ENCODE results near the gene NOTCH3.

NOTCH3 gene

GRCh38 chr19:15235781-15236180 lies 35.0 kb upstream of the NOTCH3 start:
- no peak for DNase-seq

GRCh38 chr19:15234431-15235130 lies 33.8 kb upstream of the NOTCH3 start:
- DNase-seq: no peak

GRCh38 chr19:15231271-15231670 lies 30.5 kb upstream of the NOTCH3 start:
- DNase-seq: no peak

- DNase-seq: no peak
Observed at GRCh38 chr19:15227261-15227660, 26.5 kb upstream of the NOTCH3 start.

- no peak for DNase-seq
Observed at GRCh38 chr19:15225760-15226159, 25.0 kb upstream of the NOTCH3 start.

GRCh38 chr19:15223649-15224361 lies 23.0 kb upstream of the NOTCH3 start:
- no peak for DNase-seq

GRCh38 chr19:15222738-15223648 lies 22.2 kb upstream of the NOTCH3 start:
- DNase-seq: peak; percentile 95

- no peak for DNase-seq
Observed at GRCh38 chr19:15220833-15221232, 20.0 kb upstream of the NOTCH3 start.

- no peak for DNase-seq
Observed at GRCh38 chr19:15218501-15218900, 17.7 kb upstream of the NOTCH3 start.

GRCh38 chr19:15216363-15216762 lies 15.6 kb upstream of the NOTCH3 start:
- DNase-seq: no peak

GRCh38 chr19:15213715-15214381 lies 13.1 kb upstream of the NOTCH3 start:
- DNase-seq: no peak

- DNase-seq: no peak
Observed at GRCh38 chr19:15212711-15213110, 11.9 kb upstream of the NOTCH3 start.

GRCh38 chr19:15210323-15210781 lies 9.6 kb upstream of the NOTCH3 start:
- no peak for DNase-seq

- DNase-seq: no peak
Observed at GRCh38 chr19:15201374-15202023, 704 bp upstream of the NOTCH3 start.

GRCh38 chr19:15199661-15200552 lies 888 bp downstream of the NOTCH3 start:
- DNase-seq: peak; percentile 9

GRCh38 chr19:15198951-15199660 lies 1.7 kb downstream of the NOTCH3 start:
- no peak for DNase-seq

- no peak for DNase-seq
Observed at GRCh38 chr19:15197942-15198341, 2.9 kb downstream of the NOTCH3 start.

- DNase-seq: peak; percentile 87
Observed at GRCh38 chr19:15197275-15197941, 3.4 kb downstream of the NOTCH3 start.

GRCh38 chr19:15196360-15197005 lies 4.3 kb downstream of the NOTCH3 start:
- DNase-seq: peak; percentile 29
